ENCODE data around the gene GNAL. TPM values are rescaled to one million over a fixed set of nuclear protein-coding genes. Genes with fewer than 3 reads are reported as not detected.

Gene GNAL
- total RNA-seq, 1 donor from 2014 or later = 5.9 TPM

GRCh38 chr18:11868230-11868629 lies 179.2 kb downstream of the GNAL start:
- no peaks in the 10 kb centered on the region for H3K27me3 ChIP-seq
- H3K27ac ChIP-seq = no peak overlapping the region
- no peak overlapping the region for H3K4me3 ChIP-seq
- H3K36me3 ChIP-seq = peaks cover 0 to 22% of the 10 kb centered on the region in 2 donors
- no peaks in the 10 kb centered on the region for H3K9me3 ChIP-seq
- no peaks in the 10 kb centered on the region for H3K4me1 ChIP-seq
- intact Hi-C loops (cut with DNase I) = no loop called here
- TF ChIP-seq CTCF (IDR thresholded peaks at IDR 0.05) = no peak
- no peak for DNase-seq (ENCODE audit: low spot score in 2 of 2)

- Histone ChIP-seq H3K4me3 (no peak overlapping the region), H3K36me3 (peaks cover 0 to 38% of the 10 kb centered on the region in 2 donors), H3K4me1 (no peaks in the 10 kb centered on the region), H3K27me3 (no peaks in the 10 kb centered on the region), H3K9me3 (no peaks in the 10 kb centered on the region), H3K27ac (no peak overlapping the region)
- TF ChIP-seq CTCF (IDR thresholded peaks at IDR 0.05) = no peak
- no peak for DNase-seq (ENCODE audit: low spot score in 2 of 2)
- intact Hi-C loops (cut with DNase I) = no loop called here
Observed at GRCh38 chr18:11871501-11871900, 182.4 kb downstream of the GNAL start.

- H3K27ac ChIP-seq = no peak overlapping the region
- peak in 1 of 3 experiments; percentile 41 for TF ChIP-seq CTCF (IDR thresholded peaks at IDR 0.05)
- peak in 1 of 2 donors; percentile 27 for DNase-seq (ENCODE audit: low spot score in 2 of 2)
- intact Hi-C loops (cut with DNase I) = no loop called here
- no peaks in the 10 kb centered on the region for H3K9me3 ChIP-seq
- H3K27me3 ChIP-seq = no peaks in the 10 kb centered on the region
- H3K36me3 ChIP-seq = peaks cover 0 to 48% of the 10 kb centered on the region in 2 donors
- no peaks in the 10 kb centered on the region for H3K4me1 ChIP-seq
- H3K4me3 ChIP-seq = no peak overlapping the region
Observed at GRCh38 chr18:11872479-11873136, 183.5 kb downstream of the GNAL start.

- Histone ChIP-seq H3K27ac (no peak overlapping the region), H3K36me3 (peaks cover 0 to 41% of the 10 kb centered on the region in 2 donors), H3K4me3 (no peak overlapping the region), H3K4me1 (no peaks in the 10 kb centered on the region), H3K9me3 (no peaks in the 10 kb centered on the region), H3K27me3 (no peaks in the 10 kb centered on the region)
- DNase-seq (ENCODE audit: low spot score in 2 of 2) = peak in 1 of 2 donors; percentile 52
- no peak for TF ChIP-seq CTCF (IDR thresholded peaks at IDR 0.05)
- intact Hi-C loops (cut with DNase I) = no loop called here
Observed at GRCh38 chr18:11873670-11874340, 184.7 kb downstream of the GNAL start.

- Histone ChIP-seq H3K4me3 (no peak overlapping the region), H3K36me3 (peaks cover 0 to 32% of the 10 kb centered on the region in 2 donors), H3K4me1 (no peaks in the 10 kb centered on the region), H3K27ac (no peak overlapping the region), H3K9me3 (no peaks in the 10 kb centered on the region), H3K27me3 (no peaks in the 10 kb centered on the region)
- no peak for TF ChIP-seq CTCF (IDR thresholded peaks at IDR 0.05)
- peak in 1 of 2 donors; percentile 38 for DNase-seq (ENCODE audit: low spot score in 2 of 2)
- intact Hi-C loops (cut with DNase I) = no loop called here
Observed at GRCh38 chr18:11874676-11875075, 185.6 kb downstream of the GNAL start.

Data from ascending aorta (tissue), 2 donors.